NOMO-1 treated with dmso at 0.1 percent for 144 hours (cell line): Measurements from ENCODE around the gene AIF1.
"Not testable (repeated sequence)": the region's sequence is repeated elsewhere in the genome, so short reads cannot be mapped to it uniquely, and the experiment has no call there.

Experiments used
- DNase-seq: peaks from one replicate; lab custom pipeline; 2025; ENCODE audit not compliant: unreplicated experiment; lab: John Stamatoyannopoulos, UW

AIF1 gene

DNA sequence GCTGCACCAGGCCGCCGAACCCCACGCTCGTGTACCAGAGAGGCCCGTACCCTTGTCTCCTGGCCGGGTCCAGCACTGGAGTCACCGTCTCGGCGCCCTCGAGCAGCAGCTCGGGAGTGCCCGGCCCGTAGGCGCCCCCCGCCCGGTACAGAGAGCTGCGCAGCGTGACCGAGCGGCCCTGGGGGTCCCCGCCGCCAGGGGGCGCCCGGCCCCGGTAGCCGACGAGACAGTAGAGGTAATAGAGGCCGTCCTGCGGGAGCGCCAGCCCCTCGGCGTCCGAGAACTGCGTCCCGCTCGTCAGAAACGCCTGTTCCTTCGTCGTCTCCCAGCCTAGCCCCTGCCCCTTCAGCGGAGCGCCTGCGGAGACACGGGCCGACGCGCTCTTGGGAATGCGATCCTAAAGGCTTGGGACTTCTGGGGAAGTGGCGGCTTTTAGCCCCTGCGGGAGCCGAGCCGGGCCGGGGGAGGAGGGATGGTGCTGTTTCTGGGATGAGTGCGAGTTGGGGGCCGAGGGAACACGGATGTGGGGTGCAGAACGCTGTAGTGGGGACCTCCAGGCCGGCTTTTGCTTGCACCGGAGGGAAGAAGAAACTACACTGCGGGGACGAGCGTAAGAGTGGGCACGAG lies 34.1 kb upstream of the AIF1 start:
- peak; percentile 74 for DNase-seq

DNA sequence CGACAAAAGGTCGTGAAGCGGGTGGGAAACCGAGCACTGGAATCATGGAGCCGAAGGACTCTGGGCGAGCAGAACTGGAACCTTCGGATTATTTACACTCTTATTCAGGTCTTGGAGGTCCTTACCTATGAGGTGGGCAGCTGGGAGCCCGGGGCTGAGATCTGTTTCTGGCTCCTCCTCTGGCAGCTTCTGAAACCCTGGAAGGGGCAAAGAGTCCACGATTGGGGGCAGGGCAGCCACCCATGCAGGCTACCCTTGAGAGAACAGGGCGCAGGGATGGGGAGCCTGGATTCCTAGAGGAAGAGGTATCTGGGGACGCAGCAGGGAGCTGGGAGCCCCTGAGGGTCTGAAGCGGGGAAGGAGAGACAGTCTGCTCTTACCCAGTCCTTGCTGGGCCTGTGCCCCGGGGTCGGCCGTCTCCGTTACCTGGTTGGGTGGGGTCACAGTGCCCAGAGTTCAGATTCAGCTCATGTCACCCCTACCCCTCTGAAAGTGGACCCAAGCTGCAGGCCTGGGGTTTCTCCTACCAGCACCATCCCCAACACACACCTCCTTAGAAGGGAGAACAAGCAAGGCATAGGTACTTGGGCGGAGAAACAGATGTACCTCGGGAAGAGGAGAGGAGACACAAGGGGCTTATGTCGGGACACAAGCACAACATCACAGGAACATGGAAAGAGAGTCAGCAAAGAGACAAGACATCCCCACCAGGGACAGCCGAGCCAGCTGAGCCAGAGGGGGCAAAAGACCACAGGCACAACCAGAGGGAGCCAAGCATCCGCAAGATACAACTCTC lies 33.4 kb upstream of the AIF1 start:
- DNase-seq, result no peak

DNA sequence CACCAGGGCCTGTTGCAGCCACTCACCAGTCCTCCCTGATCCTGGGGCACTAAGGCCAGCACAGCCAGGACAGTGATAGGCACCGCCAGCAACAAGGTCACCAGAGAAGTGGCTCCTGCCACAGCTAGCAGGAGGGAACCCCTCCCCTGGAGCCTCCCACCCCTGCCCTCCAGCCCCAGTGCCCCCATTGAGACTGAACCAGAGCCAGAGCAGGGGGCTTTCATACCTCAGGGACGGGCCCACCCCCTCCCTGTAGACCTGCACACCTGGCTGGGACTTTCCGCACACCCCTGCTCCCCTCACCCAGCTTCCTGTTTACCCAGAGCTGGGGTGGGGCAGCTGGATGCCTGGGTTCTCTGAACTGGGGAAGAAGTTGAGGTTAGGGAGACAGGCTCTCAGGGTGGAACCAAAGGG lies 32.8 kb upstream of the AIF1 start, which contains the start of gene LTB:
LTB (minus strand) TSS at position 195 of the 414 bp plus-strand sequence; CDS start at position 188, 7 bp downstream.
- DNase-seq, result no peak

DNA sequence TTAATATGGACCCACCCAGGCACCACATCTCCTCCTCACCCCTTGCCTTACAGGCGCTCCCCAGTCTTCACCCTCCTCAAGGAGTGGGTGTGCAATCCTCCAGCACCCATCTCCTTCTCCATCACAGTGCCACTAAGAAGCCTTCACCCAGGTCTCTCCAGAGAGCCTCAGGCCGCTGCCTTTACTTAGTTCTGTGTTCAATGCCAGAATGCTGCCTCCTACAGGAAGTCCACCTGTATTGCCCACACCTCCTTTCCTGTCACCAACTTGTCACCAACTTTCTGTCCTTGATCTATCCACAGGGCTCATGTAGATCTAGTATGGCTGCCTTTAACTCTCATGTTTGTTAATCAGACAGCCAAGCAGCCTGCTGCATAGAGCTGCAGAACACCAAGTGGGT lies 29.5 kb upstream of the AIF1 start:
- DNase-seq, result peak; percentile 59

DNA sequence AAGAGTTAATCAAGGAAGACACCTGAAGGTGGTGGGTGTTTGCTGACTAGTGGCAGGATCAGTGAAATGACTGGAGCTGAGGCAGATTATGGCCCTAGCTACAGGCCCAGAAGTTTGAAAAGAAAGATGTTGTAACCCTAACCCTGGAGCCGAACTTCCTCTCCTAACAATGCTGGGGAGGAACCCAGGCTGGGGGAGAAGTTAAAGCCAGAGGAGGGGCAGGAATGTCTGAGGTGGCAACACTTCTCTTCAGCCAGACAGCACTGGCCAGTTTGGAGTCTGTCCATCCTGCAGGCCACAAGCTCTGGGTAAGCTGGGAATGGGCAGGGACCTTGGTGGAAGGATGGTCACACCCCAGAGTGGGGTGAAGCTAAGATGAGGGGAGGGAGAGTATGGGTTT lies 29.0 kb upstream of the AIF1 start, which contains the start of gene LST1:
LST1 (plus strand) TSS at position 270 of the 400 bp plus-strand sequence. CDS start 1,023 bp downstream, outside the sequence.
- peak; percentile 89 for DNase-seq

DNA sequence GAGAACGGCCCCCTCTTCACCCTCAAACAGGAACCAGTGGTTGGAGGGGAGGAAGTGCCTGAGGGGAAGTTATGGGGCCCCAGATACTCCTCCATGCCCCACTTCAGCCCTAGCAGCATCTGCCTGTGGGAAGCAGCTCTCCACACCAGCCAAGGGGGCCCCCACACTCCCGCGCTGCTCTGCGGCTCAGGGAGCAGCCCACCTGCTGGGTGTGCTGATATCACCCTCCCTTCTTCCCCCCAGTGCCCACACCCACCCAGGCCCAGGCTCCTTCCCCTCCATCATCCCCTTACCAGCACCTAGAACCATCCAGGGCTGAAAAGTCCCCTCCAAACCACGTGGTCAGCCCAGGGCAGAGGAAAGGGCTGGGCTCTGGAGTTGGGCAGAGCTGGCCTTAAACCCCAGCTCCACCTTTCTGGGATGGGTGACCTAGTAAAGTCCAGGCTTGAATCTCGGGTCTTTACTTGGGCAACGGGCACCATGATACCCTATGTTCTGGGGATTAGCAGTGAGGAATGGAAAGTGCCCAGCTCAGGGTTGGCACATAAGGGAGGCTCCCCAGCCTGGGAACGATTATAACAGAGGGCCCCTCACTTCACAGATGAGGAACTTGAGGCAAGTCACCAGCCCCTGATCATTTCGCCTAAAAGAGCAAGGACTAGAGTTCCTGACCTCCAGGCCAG lies 28.3 kb upstream of the AIF1 start:
- peak; percentile 85 for DNase-seq

DNA sequence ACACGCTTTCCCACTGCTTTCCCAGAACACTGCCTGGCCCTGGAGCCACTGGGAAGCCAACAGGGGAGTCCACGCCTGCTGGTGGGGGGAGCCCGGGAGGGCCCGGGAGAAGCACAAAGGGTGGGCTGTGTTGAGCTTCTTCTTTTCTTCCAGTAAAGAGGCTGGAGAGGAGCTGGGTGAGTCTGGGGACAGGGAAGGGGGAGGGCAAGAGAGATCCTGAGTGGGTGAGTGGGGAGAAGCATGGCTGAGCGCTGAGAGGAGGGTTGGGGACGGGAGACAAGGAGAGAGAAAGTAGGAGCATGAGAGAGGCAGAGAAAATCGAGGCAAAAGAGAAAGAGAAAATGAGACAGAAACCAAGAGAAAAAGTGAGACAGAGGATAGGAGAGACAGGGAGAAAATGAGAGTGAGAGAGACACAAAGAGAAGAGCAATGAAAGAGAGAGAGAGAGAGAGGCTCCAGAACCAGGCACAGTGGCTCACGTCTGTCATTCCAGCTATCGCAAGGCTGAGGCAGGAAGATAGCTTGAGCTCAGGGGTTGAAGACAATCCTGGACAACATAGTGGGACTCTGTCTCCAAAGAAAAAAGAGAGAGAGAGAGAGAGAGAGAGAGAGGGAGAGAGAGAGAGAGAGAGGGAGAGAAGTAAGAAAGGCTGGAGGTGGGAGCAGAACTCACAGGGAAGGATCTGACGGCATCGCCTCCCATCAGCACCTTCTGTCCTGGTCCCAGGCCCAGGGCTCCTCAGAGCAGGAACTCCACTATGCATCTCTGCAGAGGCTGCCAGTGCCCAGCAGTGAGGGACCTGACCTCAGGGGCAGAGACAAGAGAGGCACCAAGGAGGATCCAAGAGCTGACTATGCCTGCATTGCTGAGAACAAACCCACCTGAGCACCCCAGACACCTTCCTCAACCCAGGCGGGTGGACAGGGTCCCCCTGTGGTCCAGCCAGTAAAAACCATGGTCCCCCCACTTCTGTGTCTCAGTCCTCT lies 26.9 kb upstream of the AIF1 start:
- no peak for DNase-seq

DNA sequence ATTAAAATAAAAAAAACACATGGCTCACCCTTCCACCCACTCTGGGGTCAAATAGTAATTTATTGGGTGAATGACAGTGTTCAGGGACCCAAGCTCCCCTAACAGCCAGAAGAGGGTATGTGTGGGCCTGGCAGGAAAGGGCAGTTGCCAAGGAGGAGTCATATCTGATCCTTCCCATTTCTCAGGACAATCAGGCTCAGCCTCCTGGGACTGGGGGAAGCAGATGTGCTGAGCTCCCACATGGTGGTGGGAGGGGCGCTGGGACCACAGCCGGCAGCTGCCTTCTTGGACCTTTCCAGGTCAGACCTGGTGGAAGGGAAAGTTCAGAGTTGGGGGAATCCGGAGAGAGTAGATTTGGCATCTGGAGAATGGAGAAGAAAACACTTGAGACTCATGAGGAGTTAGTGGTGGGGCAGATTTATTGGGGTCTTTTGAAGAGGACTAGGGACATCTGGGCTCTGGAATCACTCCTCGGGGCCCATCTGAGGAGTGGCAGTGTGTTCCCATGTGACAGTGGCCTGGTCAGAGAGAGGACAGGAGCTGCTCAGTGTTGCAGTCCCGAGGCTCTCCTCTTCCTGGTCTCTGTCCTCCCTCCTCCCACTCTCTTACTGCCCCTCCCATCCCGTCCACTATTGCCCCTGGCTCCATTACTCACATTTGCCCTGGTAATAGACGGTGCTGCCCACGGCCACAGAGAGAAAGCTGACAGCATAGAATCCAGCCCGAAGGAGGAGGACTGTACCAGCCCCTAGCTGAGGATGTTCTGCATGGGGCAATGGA lies 26.0 kb upstream of the AIF1 start:
- no peak for DNase-seq

DNA sequence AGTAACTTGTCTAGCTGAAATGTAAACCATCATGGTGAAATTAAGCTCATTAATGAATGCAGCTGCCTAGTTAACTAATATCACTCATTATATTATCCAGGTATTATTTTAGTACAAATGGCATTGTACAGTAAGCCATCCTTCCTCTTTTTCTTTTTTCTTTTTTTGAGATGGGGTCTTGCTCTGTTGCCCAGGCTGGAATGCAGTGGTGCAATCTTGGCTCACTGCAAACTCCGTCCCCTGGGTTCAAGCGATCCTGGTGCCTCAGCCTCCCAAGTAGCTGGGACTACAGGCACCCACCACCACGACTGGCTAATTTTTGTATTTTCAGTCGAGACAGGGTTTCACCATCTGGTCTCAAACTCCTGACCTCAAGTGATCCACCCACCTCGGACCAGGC lies 24.3 kb upstream of the AIF1 start:
- not testable (repeated sequence) for DNase-seq

DNA sequence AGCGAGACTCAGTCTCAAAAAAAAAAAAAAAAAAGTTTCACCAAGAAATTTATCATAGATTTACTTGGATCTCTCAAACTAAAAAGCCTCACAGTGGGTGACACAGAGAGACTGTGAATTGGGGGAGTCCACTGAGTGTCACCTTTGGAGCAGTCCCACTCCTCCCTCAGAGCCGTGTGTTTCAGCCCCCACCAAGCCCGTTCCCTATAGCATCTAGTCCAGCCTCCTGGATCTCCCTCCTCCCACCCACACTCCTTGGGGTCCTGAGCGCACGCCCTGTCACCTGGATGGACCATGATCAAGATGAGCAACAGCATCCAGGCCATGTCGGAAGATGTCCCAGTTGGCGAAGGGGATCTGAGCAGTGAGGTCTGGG lies 22.6 kb upstream of the AIF1 start:
- no peak for DNase-seq

DNA sequence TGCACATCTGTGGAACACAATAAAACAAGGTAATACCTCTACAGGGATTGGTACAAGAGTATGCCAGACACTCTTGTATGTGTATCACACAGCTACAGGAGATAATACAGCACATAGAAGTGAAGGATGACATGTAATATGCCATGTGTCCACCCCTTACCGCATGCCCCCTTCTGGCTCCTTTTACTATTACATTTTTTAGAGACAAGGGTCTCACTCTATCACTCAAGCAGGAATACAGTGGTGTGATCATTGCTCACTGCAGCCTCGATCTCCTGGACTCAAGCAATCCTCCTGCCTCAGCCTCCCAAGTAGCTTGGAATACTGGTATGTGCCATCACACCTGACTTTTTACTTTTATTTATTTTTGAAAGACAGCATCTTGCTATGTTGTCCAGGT lies 18.0 kb upstream of the AIF1 start:
- DNase-seq, result peak; percentile 56

DNA sequence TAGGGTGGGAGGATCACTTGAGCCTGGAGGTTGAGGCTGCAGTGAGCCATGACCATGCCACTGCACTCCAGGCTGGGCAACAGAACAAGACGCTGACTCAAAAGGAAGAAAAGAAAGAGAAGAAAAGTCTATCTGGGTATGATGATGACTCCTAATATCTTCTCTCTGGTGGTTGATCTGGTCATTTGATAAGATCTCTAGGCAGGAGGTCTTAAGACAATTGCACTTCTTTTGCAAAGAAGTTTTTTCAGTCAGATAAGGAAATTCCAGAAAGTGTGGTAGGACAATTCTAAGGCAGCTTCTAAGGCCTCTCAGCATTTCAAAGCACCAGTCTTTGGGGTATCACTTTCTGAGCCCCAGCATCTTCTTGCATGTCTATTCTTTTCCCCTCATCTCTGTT lies 7.7 kb upstream of the AIF1 start:
- no peak for DNase-seq

DNA sequence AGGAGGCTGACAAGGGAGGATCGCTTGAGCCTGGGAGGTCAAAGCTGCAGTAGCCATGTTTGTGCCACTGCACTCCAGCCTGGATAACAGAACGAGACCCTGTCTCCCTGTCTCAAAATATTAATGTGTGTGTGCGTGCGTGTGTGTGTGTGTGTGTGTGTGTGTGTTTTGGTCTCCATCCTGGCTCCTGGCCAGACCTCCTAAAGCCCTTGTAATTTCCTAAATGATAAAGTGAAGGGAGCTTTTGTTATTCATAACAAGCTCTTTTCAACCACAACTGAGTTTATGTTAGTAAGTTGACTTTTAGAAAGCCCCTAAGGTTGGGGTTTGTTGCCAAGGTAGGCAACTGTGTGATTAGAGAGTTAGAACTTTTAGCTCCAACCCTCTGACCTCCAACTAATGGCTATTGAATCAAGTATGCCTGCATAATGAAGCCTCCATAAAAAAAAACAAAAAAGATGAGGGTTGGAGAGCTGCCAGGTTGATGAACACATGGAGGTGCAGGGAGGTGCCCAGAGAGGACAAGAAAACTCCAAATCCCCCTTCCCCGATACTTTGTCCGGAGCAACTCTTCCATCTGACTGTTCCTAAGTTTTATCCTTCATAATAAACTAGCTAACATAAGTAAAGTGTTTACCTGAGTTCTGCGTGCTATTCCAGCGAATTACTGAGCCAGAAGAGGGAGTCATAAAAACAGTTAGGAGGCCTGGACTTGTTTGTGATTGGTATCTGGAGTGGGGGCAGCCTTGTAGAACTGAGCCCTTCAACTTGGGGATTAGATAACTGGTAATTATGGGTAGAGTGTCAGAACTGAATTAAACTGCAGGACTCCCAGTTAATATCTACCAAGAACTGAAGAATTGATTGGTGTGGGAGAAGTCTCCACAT lies 5.3 kb upstream of the AIF1 start:
- no peak for DNase-seq

DNA sequence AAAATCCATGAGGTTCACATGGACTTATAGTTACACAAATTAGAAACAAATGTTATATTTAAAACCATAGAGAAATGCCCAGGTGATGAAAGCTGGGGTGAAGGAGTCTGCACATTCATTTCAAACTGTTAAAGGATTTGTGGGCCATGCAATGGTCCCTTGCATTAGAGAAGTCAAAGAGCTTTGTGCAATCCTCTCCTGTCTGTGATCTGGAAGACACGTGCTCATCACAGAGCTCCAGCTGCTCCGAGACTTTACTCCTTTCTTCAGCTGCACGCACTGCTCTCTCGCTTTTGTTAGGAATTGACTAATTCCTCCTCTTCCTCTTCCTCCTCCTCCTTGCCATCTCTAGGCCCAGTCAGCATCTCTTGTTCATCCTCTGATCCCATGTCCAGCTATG lies 4.1 kb upstream of the AIF1 start:
- no peak for DNase-seq

DNA sequence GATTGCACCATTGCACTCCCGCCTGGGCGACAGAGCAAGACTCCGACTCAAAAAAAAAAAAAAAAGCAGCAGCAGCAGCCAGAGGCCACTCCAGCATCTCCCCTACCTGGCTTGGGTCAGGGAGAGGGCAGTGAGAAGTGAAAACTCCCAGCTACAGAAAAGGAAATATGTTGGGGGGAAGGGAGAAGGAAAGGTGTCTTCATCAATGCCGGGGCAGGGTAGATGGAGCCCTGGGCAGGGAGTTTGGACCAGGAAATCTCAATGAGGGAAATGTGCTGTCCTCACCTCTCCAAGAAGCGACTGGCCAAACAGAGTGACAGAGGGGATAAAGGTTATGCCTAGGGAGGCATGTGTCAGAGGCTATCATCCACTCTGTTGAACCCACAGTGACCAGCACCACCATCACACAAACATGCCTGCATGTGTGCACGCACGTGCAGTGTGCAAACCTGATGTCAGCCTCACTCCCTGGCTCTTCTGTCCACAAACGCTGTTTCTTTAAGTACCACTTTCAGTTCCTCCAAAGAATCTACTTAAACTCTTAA lies 887 bp upstream of the AIF1 start:
- peak; percentile 26 for DNase-seq

DNA sequence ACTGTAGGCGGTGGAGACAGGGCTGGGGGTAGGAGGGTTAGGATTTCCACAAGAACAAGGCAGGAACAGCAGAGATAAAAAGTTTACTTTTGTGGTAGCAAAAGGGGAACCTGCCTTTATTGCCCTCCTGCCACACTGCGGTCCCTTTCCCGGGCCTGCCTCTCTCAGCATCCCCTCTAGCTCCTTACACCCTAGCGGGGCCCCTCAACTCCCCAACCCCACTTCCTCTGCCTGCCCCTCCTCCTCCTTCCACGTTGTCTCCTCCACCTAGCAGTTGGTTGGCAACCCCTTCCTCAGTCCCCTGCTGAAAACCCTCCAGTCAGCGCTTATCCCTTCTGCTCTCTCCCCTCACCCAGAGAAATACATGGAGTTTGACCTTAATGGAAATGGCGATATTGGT lies 714 bp downstream of the AIF1 start:
- DNase-seq, result peak; percentile 93

DNA sequence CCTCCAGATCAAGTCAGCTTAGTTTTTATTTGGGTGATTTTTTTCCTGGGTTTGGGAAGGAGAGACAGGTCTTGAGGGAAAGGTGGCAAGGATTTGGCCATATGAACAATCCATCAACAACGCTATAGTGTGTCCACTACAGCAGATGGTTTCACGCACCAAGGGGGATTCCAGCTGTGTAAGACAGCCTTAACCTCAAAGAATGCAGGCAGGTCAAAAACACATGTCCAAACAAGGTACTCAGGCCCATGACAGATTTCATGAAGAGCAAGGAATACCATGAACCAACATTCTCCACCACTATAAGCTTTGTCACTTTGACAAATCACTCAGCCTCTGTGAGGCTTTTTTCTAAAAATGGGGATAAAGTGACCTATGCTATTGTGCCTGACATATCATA lies 2.0 kb downstream of the AIF1 start:
- no peak for DNase-seq

DNA sequence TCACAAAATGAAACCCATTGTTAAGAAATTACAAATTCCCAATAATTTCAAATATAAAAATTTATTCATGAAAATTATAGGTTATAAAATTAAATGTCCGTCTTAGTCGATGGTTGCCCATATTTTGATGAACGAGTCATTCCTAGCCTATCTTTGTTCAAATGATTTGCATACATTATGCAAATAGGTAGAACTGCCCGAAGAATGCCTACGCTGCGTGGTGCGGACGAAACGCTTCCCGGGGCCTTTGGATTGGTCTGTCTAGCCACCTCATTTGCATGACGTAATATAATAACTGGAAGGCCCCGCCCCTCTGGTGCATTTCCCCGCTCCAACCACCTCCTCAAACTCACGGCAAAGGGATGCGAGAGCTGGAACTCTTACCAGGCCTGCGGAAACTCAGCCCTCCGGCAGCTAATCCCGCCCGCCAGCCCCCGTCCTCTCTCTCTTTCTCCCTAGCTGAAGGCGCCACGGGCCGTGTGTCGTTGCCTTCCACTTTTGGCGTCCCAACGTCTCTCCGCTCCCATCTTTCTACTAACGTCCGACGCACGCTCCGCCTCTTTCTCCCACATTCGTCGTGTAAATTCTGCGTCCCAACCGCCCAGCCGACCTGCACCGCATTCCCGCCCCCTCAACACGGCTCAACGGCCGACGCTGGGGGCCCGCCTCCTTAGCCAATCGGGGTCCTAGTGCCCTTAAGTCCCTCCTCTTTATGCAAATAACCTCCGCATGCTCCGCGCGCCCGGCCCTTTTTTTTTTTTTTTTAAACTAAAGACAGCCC lies 5.0 kb downstream of the AIF1 start:
- DNase-seq, result peak; percentile 99
